ENCODE measurements around the gene CCDC116.
"Not testable (repeated sequence)": the region's sequence is repeated elsewhere in the genome, so short reads cannot be mapped to it uniquely, and the experiment has no call there.

Gene CCDC116

DNA sequence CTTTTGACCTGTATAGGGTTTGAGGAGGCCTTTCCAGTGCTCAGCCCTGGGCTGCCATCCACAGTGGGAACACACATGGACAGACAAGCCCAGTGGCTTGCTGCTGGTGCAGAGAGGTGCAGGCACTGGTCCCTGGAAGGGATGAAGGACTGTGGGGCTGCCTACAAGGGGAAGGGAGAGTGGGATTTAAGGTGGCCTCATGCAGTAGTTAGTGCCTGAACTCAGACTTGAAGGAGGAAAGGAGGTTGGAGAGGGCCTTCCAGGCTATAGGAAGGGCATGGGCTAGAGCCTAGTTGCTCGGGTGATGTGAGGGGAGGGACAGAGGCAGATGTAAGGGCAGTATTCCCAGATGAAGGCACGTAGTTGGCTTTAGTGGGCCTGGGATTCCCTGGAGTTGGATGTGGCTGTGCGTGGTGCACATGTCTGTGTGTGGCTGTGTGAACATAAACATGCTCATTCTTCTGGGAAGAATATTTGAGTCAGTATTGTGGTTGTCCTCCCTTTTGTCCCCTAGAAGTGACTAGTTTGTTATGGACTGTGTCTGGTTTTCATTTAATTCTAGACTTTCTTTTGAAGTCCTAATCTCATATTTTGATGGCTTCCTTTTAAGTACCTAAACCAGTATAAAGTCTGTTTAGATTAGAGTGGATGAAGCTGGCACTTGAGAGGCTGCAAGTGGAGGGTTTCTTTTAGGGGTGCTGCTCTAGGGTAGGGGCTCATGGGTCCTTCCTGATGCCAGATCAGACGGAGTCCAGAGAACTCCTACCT is 21.2 kb upstream of the CCDC116 start:
- peaks cover 58% of the 10 kb centered on the region for H3K36me3 ChIP-seq

GRCh38 chr22:21612858-21613257 is 19.7 kb upstream of the CCDC116 start:
- Histone ChIP-seq H3K36me3 (peaks cover 60% of the 10 kb centered on the region), H3K4me3 (ENCODE audit: low read depth, low read length) (no peak overlapping the region), H3K27me3 (no peaks in the 10 kb centered on the region), H3K4me1 (no peaks in the 10 kb centered on the region), H3K9me3 (no peaks in the 10 kb centered on the region)
- TF ChIP-seq, protein P1, sequence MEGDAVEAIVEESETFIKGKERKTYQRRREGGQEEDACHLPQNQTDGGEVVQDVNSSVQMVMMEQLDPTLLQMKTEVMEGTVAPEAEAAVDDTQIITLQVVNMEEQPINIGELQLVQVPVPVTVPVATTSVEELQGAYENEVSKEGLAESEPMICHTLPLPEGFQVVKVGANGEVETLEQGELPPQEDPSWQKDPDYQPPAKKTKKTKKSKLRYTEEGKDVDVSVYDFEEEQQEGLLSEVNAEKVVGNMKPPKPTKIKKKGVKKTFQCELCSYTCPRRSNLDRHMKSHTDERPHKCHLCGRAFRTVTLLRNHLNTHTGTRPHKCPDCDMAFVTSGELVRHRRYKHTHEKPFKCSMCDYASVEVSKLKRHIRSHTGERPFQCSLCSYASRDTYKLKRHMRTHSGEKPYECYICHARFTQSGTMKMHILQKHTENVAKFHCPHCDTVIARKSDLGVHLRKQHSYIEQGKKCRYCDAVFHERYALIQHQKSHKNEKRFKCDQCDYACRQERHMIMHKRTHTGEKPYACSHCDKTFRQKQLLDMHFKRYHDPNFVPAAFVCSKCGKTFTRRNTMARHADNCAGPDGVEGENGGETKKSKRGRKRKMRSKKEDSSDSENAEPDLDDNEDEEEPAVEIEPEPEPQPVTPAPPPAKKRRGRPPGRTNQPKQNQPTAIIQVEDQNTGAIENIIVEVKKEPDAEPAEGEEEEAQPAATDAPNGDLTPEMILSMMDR (IDR thresholded peaks at IDR 0.05; ENCODE audit: low read depth, low read length): no peak
- no peak for DNase-seq

More for the DNA sequence above, 21.2 kb upstream of the CCDC116 start:
- no peaks in the 10 kb centered on the region for H3K9me3 ChIP-seq
- TF ChIP-seq, protein P1 (IDR thresholded peaks at IDR 0.05; ENCODE audit: low read depth, low read length): no peak
- no peaks in the 10 kb centered on the region for H3K27me3 ChIP-seq
- no peak for DNase-seq
- H3K4me3 ChIP-seq (ENCODE audit: low read depth, low read length): no peak overlapping the region
- H3K4me1 ChIP-seq: no peaks in the 10 kb centered on the region

- no peak overlapping the region for H3K4me3 ChIP-seq (ENCODE audit: low read depth, low read length)
- TF ChIP-seq, protein P1 (IDR thresholded peaks at IDR 0.05; ENCODE audit: low read depth, low read length): no peak
- peaks cover 61% of the 10 kb centered on the region for H3K36me3 ChIP-seq
- H3K27me3 ChIP-seq: no peaks in the 10 kb centered on the region
- no peak for DNase-seq
- H3K4me1 ChIP-seq: no peaks in the 10 kb centered on the region
- no peaks in the 10 kb centered on the region for H3K9me3 ChIP-seq
These were observed 18.9 kb upstream of the CCDC116 start for GRCh38 chr22:21613553-21614233.

DNA sequence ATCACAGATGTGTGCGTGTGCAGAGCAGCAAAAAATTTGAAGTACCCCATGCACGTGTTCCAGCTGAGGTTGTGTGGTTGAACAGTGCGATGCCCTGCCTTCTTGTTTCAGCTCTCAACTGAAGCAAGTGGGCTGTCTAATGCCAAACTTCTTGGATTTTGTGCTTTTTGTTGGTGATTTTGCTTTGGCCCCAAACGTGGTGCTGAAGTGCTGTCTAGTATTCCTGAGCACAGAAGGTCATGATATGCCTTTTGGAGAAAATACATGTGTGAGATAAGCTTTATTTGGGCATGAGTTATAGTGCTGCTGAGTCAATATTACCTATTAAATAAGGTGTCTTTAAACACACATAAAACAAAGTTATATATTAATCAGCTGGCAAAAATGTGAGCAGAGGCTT is 16.8 kb upstream of the CCDC116 start:
- DNase-seq: no peak
- TF ChIP-seq, protein P1 (IDR thresholded peaks at IDR 0.05; ENCODE audit: low read depth, low read length): no peak
- Histone ChIP-seq H3K36me3 (peaks cover 58% of the 10 kb centered on the region), H3K4me3 (ENCODE audit: low read depth, low read length) (no peak overlapping the region), H3K9me3 (no peaks in the 10 kb centered on the region), H3K4me1 (no peaks in the 10 kb centered on the region), H3K27me3 (no peaks in the 10 kb centered on the region)

GRCh38 chr22:21617337-21617736 is 15.2 kb upstream of the CCDC116 start:
- DNase-seq; H3K9me3 ChIP-seq; H3K27me3 ChIP-seq; H3K4me3 ChIP-seq (ENCODE audit: low read depth, low read length); H3K4me1 ChIP-seq: not testable (repeated sequence)
- H3K36me3 ChIP-seq: peaks cover 53% of the 10 kb centered on the region

DNA sequence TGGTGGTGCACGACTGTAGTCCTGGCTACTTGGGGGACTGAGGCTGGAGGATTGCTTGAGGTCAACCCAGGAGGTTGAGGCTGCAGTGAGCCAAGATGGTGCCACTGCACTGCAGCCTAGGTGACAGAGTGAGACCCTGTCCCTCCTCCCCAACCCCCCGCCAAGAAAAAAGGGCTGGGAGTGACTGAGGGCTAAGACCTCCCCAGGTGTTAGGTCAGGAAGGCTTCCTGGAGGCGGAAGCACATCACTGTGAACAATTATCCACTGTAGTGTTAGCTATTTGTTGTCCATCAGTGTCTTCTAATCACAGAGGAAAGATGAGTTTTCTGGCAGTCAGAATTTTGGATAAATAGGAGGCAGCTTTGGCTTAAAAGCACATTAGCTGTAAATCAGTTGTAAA is 11.5 kb upstream of the CCDC116 start:
- no peak for DNase-seq
- H3K4me1 ChIP-seq: no peaks in the 10 kb centered on the region

More for the DNA sequence above, 11.5 kb upstream of the CCDC116 start:
- Histone ChIP-seq H3K9me3 (no peaks in the 10 kb centered on the region), H3K27me3 (no peaks in the 10 kb centered on the region), H3K36me3 (peaks cover 44% of the 10 kb centered on the region), H3K4me3 (ENCODE audit: low read depth, low read length) (no peak overlapping the region)
- TF ChIP-seq, protein P1 (IDR thresholded peaks at IDR 0.05; ENCODE audit: low read depth, low read length): no peak
